GM15510 (cell line): ENCODE results near the gene GIT2.

ENCODE experiments used
- POLR2A ChIP-seq: IDR thresholded peaks from 3 replicates; pipeline ENCODE4 v1.6.1; 2011; ENCODE audit warnings: borderline replicate concordance; ENCODE audit not compliant: insufficient read length; ENCODE audit errors: extremely low read depth

GIT2 gene

DNA sequence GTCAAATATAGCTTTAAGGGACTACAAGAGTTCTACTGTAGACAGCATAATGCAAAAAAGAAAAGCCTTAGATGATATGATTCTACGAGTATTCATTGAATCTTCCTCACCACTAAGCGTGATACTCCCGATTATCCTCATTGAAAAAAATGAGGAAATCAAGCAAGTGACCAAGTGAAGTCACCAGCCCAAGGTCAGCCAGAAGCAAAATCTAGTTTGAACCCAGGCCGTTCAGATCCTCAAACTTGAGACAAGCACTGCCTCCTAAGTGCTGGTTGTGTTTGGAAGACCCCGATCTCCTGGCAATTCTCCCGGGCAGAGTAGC is 845 bp downstream of the GIT2 start:
- no peak for TF ChIP-seq POLR2A

DNA sequence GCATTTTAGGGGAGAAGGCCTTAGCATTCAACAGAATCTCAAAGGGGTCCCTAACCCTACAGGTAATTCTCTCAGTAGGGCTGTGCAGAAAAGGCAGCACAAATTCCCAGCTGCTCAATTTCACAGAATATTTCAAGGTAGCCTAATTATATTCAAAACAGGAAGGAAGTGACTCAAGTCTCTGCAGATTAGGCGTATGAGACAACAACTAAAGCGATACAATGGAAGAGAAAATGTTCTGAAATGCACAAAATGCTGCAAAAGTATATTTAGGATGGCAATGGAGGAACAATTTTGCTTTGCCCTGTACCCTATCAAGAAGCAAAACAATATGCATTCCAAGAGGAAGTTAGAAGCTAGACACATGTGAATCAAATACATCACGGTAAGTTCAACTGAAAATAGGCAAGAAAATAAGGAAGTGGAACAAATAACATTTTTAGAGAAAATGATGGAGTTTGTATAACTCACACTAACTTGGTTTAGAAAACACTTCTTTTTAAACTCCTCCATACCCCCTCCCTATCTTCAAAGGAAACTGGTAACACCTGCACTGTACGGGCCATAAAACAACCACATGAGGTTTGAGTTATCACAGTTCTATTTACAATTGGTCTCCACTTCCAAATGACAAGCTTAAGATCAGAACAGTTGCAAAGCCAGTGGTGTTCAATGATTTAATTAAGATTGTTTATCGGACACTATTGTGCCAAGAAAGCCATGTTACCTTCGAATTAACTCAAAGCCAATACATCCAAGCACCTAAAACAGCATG is 1.6 kb downstream of the GIT2 start:
- TF ChIP-seq POLR2A, result no peak

GRCh38 chr12:109993091-109993490 is 3.1 kb downstream of the GIT2 start:
- TF ChIP-seq POLR2A, result no peak

DNA sequence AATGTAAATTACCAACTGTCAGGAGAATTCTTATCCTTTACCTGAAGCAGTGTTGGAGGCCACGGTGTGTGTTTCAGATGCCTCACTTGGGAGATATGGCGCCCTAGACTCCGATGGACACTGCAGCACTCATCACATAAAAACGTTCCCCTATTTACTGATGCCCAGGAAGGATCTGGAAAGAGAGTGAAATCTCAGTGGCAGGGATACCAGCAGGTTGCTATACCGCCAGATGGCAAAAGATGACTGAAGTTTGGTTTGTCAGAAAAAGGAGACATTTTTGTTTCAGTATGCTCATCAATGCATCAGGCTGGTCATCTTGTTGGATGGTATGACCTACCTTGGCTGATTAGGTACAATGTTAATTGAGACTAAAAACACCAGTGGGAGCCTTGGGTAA is 4.6 kb downstream of the GIT2 start:
- TF ChIP-seq POLR2A, result no peak

DNA sequence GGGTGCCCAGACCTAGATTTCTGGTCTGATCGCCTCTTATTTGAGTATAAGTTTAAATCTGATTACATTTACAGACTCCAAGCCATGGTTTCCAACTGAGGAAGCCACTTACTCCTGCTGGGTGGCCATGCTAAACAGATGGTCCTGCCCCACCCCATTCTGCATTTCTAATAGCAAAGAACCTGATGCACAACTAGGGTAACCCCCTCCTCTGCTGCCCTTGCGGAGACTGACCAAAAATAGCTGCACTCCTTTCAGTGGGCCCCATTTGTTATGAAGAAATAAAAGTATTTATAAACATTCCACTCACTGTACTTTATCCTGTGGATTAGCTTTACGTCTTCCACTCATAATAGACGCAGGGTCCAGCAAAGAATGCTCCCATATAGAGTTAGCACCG is 6.8 kb downstream of the GIT2 start:
- no peak for TF ChIP-seq POLR2A

- TF ChIP-seq POLR2A, result no peak
Measured at GRCh38 chr12:109988903-109989302, 7.3 kb downstream of the GIT2 start.

- TF ChIP-seq POLR2A, result no peak
Measured at GRCh38 chr12:109988274-109988673, 7.9 kb downstream of the GIT2 start.

DNA sequence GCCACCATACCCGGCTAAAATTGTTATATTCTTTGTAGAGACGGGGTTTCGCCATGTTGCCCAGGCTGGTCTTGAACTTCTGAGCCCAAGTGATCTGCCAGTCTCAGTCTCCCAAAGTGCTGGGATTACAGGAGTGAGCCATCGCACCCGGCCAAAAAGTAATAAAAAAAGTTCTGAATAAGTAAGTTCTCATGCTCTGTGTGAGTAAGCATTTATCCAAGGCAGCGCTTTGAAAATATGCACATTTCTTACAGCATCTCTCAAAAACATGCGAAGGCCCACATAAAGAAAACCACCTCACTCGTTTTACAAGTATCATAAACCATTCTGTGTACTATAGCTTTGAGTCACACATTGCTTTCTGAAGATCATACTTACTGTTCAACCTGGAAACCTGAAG is 8.6 kb downstream of the GIT2 start:
- TF ChIP-seq POLR2A, result no peak

DNA sequence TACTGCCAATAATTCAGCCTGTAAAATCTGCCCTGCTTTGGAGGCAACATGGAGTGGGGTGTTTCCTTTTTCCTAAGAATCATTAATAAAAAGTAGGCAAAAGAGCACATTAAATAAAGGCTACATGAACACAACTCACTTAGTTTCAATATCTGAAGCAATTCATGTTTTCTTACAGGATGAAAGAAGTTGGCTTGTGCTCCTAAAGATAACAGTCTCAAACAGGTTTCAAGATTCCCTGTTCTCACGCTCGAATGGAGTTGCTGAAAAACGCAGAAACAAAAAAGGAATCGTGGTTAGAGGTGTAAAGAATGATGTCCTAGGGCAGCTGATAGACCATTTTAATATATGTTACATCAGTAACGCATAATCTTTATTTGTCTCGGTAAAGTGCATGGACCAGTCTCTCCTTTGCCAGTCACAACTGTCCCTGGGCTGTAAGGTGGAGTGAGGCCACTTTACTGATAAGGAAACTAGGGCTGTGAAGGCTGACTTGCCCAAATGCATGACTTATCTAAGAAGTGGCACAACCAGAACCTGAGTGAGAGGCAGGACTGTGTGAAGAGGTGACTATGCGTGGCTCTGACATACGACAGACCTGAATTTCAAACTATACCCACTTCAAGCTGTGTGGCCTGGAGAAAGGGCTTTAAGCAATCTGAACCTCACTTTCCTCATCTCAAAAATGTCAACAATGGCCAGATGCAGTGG is 12.6 kb downstream of the GIT2 start:
- TF ChIP-seq POLR2A, result no peak

- TF ChIP-seq POLR2A, result no peak
Measured at GRCh38 chr12:109982210-109982609, 14.0 kb downstream of the GIT2 start.

DNA sequence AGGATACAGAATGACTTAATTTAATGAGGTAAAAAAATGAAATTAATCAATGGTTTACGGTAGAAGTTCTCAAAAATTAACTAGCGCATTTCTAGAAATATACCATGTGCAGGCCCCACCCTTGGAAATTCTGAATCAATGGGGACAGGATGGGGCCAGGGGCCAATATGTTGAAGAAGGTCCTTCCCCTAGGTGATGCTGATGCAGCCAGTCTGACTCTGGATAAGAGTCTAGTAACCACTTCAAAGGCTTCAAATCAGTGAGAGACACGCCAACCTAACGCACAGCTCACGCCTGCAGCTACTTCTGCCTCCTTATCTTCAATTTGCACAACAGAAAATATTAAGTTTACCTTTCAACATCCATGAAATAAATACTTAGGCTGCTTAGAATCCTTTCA is 14.9 kb downstream of the GIT2 start:
- no peak for TF ChIP-seq POLR2A

DNA sequence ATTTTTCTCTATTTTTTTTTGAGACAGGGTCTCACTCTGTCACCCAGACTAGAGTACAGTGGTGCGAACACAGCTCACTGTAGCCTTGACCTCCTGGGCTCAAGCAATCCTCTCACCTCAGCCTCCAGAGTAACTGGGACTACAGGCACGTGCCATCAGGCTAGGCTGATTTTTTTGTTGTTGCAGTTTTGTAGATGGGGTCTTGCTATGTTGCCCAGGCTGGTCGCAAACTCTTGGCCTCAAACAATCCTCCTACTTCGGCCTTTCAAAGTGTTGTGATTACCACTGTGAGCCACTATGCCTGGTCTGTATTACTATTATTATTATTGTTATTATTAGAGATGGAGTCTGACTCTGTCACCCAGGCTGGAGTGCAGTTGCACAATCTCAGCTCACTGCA is 23.3 kb downstream of the GIT2 start:
- TF ChIP-seq POLR2A, result no peak

DNA sequence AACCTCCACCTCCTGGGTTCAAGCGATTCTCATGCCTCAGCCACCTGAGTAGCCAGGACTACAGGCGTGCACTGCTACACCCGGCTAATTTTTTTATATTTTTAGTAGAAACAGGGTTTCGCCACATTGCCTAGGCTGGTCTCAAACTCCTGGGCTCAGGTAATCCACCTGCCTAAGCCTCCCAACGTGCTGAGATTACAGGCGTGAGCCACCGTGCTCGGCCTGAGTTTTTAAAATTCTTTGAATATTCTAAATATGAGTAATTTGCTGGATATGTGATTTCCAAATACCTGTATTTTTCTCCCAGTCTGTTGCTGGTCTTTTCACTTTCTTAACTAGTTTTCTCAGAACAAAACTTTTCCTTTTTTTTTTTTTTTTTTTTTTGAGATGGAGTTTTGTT is 27.4 kb downstream of the GIT2 start:
- TF ChIP-seq POLR2A, result no peak

- no peak for TF ChIP-seq POLR2A
Measured at GRCh38 chr12:109968032-109968420, 28.1 kb downstream of the GIT2 start.

- no peak for TF ChIP-seq POLR2A
Measured at GRCh38 chr12:109967383-109968031, 28.7 kb downstream of the GIT2 start.

DNA sequence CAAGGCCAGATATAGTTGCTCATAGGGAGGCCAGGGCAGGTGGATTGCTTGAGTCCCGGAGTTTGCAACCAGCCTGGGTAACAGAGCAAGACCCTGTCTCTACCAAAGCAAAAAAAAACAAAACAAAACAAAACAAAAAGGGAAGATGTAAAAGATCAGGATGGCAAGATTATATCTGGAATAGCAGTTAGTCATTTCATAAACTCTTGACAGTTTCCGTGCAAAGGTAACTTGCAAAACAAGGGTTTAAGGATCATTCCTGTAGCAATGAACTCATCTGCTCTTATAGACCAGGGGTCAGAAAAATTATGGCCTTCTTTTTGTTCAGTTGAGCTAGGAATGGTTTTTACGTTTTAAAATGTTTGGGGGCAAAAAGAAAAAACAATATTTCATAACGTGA is 29.6 kb downstream of the GIT2 start:
- TF ChIP-seq POLR2A, result no peak
